Effector memory CD4-positive, alpha-beta T cell (primary cell): ENCODE measurements around the gene KCTD18.

Experiments
- DNase-seq, 3 donors: peaks; one replicate each; pipeline ENCODE4 v3.0.0-alpha.2; 2020
- H3K27ac ChIP-seq: 2 replicates; pipeline ENCODE4 v1.7.0; 2013; ENCODE audit warnings: mild to moderate bottlenecking, low read length, moderate library complexity; ENCODE audit not compliant: insufficient read depth, poor library complexity, severe bottlenecking
- H3K27me3 ChIP-seq: replicated peaks from 2 replicates; pipeline ENCODE4 v1.7.0; 2013; ENCODE audit warnings: mild to moderate bottlenecking, low read length; ENCODE audit not compliant: insufficient read depth, control insufficient read depth, poor library complexity, severe bottlenecking
- H3K36me3 ChIP-seq: 2 replicates; pipeline ENCODE4 v1.7.0; 2013; ENCODE audit warnings: mild to moderate bottlenecking, low read length, moderate library complexity; ENCODE audit not compliant: control insufficient read depth, insufficient read depth
- H3K4me1 ChIP-seq: 2 replicates; pipeline ENCODE4 v1.7.0; 2013; ENCODE audit warnings: low read length, mild to moderate bottlenecking; ENCODE audit not compliant: control insufficient read depth, insufficient read depth, poor library complexity, severe bottlenecking
- H3K4me3 ChIP-seq: 2 replicates; pipeline ENCODE4 v1.7.0; 2013; ENCODE audit warnings: low read length, low read depth, mild to moderate bottlenecking; ENCODE audit not compliant: insufficient read depth, poor library complexity, severe bottlenecking
- H3K9me3 ChIP-seq: 2 replicates; pipeline ENCODE4 v1.7.0; 2013; ENCODE audit warnings: mild to moderate bottlenecking, low read length, moderate library complexity; ENCODE audit not compliant: control insufficient read depth

The KCTD18 gene

GRCh38 chr2:200461846-200462710 lies 47.8 kb downstream of the KCTD18 start:
- Histone ChIP-seq H3K36me3 (no peaks in the 10 kb centered on the region), H3K4me1 (peaks cover under 1% of the 10 kb centered on the region), H3K27me3 (no peaks in the 10 kb centered on the region)

GRCh38 chr2:200459101-200459500 lies 50.8 kb downstream of the KCTD18 start:
- Histone ChIP-seq H3K4me3 (no peak overlapping the region), H3K4me1 (peaks cover 3% of the 10 kb centered on the region), H3K36me3 (no peaks in the 10 kb centered on the region), H3K27me3 (no peaks in the 10 kb centered on the region), H3K9me3 (no peaks in the 10 kb centered on the region), H3K27ac (no peak overlapping the region)
- DNase-seq, result no peak

More at GRCh38 chr2:200461846-200462710, 47.8 kb downstream of the KCTD18 start:
- H3K27ac ChIP-seq, result no peak overlapping the region
- H3K9me3 ChIP-seq, result no peaks in the 10 kb centered on the region
- no peak for DNase-seq
- H3K4me3 ChIP-seq, result no peak overlapping the region

GRCh38 chr2:200456567-200456966 lies 53.3 kb downstream of the KCTD18 start:
- Histone ChIP-seq H3K4me3 (no peak overlapping the region), H3K4me1 (peaks cover 3% of the 10 kb centered on the region), H3K27ac (no peak overlapping the region), H3K27me3 (no peaks in the 10 kb centered on the region), H3K36me3 (no peaks in the 10 kb centered on the region), H3K9me3 (no peaks in the 10 kb centered on the region)
- no peak for DNase-seq

- no peak for DNase-seq
- no peak overlapping the region for H3K4me3 ChIP-seq
- H3K36me3 ChIP-seq, result no peaks in the 10 kb centered on the region
- H3K27ac ChIP-seq, result no peak overlapping the region
- no peaks in the 10 kb centered on the region for H3K9me3 ChIP-seq
- H3K27me3 ChIP-seq, result no peaks in the 10 kb centered on the region
- peaks cover 3% of the 10 kb centered on the region for H3K4me1 ChIP-seq
Measured at GRCh38 chr2:200455958-200456421, 53.9 kb downstream of the KCTD18 start.

GRCh38 chr2:200454927-200455801 lies 54.7 kb downstream of the KCTD18 start:
- H3K27me3 ChIP-seq, result no peaks in the 10 kb centered on the region
- DNase-seq, result no peak
- H3K9me3 ChIP-seq, result no peaks in the 10 kb centered on the region
- H3K27ac ChIP-seq, result no peak overlapping the region
- no peak overlapping the region for H3K4me3 ChIP-seq
- peaks cover 3% of the 10 kb centered on the region for H3K4me1 ChIP-seq
- no peaks in the 10 kb centered on the region for H3K36me3 ChIP-seq

GRCh38 chr2:200453853-200454534 lies 55.9 kb downstream of the KCTD18 start:
- H3K4me3 ChIP-seq, result no peak overlapping the region
- no peaks in the 10 kb centered on the region for H3K27me3 ChIP-seq
- H3K36me3 ChIP-seq, result no peaks in the 10 kb centered on the region
- peaks cover 3% of the 10 kb centered on the region for H3K4me1 ChIP-seq
- H3K9me3 ChIP-seq, result no peaks in the 10 kb centered on the region
- no peak overlapping the region for H3K27ac ChIP-seq
- no peak for DNase-seq

GRCh38 chr2:200453142-200453852 lies 56.6 kb downstream of the KCTD18 start:
- Histone ChIP-seq H3K9me3 (no peaks in the 10 kb centered on the region), H3K4me3 (no peak overlapping the region), H3K36me3 (no peaks in the 10 kb centered on the region), H3K27ac (no peak overlapping the region), H3K27me3 (no peaks in the 10 kb centered on the region), H3K4me1 (peaks cover 3% of the 10 kb centered on the region)
- DNase-seq, result no peak

GRCh38 chr2:200452377-200452776 lies 57.5 kb downstream of the KCTD18 start:
- H3K27ac ChIP-seq, result no peak overlapping the region
- peaks cover 3% of the 10 kb centered on the region for H3K4me1 ChIP-seq
- DNase-seq, result no peak

GRCh38 chr2:200451511-200451910 lies 58.4 kb downstream of the KCTD18 start:
- Histone ChIP-seq H3K36me3 (no peaks in the 10 kb centered on the region), H3K27ac (no peak overlapping the region), H3K4me1 (peaks cover 3% of the 10 kb centered on the region), H3K27me3 (no peaks in the 10 kb centered on the region), H3K9me3 (no peaks in the 10 kb centered on the region), H3K4me3 (no peak overlapping the region)
- no peak for DNase-seq

More at GRCh38 chr2:200452377-200452776, 57.5 kb downstream of the KCTD18 start:
- Histone ChIP-seq H3K36me3 (no peaks in the 10 kb centered on the region), H3K27me3 (no peaks in the 10 kb centered on the region), H3K4me3 (no peak overlapping the region), H3K9me3 (no peaks in the 10 kb centered on the region)
